Adrenal gland (tissue), 12 donors: ENCODE data around the gene NOVA2. TPM values are rescaled to one million over a fixed set of nuclear protein-coding genes. Genes with fewer than 3 reads are reported as not detected.
A peak's percentile ranks its signal among the peaks of the same experiment; 100 is the strongest.

Experiments used
- DNase-seq, 7 donors: peaks; one replicate each; pipeline ENCODE4 v3.0.0-alpha.2; 2019 to 2020
- H3K27ac ChIP-seq, 5 donors: fragments of 200-600 bp; sonication (generic) in 4 of 5; 1 replicate in 3 of 5; 2 replicates in 2 of 5; pipeline versions ENCODE4 v1.5.1 to v1.8.0; 2016 to 2020; ENCODE audit warnings: mild to moderate bottlenecking in 1 of 5
- H3K27me3 ChIP-seq: fragments of 200-600 bp; 2 replicates; pipeline ENCODE4 v1.8.0; 2021
- H3K36me3 ChIP-seq, 2 donors: fragments of 200-600 bp; replicated peaks in 1 of 2; 1 replicate in 1 of 2; 2 replicates in 1 of 2; pipeline versions ENCODE4 v1.5.1 to v1.8.0; 2018 to 2022
- H3K4me1 ChIP-seq, 2 donors: fragments of 200-600 bp; replicated peaks in 1 of 2; 1 replicate in 1 of 2; 2 replicates in 1 of 2; pipeline versions ENCODE4 v1.5.1 to v1.8.0; 2018 to 2021
- H3K4me3 ChIP-seq, 4 donors: fragments of 200-600 bp; sonication (generic) in 3 of 4; one replicate each; pipeline ENCODE4 v1.5.1; 2016 to 2018
- H3K9me3 ChIP-seq, 3 donors: fragments of 200-600 bp; sonication (generic) in 1 of 3; replicated peaks in 1 of 3; 1 replicate in 2 of 3; 2 replicates in 1 of 3; pipeline versions ENCODE4 v1.5.1 to v1.8.0; 2016 to 2021
- CTCF ChIP-seq, 6 experiments: fragments of 450-650 bp in 4 of 6; fragments of 200-600 bp in 2 of 6; sonication (generic) in 1 of 6; IDR thresholded peaks; 1 replicate in 5 of 6; 2 replicates in 1 of 6; pipeline versions ENCODE4 v1.5.1 to v1.8.0; 2016 to 2021; ENCODE audit warnings: antibody characterized with exemption in 6 of 6, mild to moderate bottlenecking in 2 of 6, moderate library complexity in 1 of 6
- POLR2A ChIP-seq, 2 donors: fragments of 450-650 bp; IDR thresholded peaks; one replicate each; pipeline ENCODE4 v1.6.1; 2017; ENCODE audit warnings: antibody characterized with exemption in 2 of 2, mild to moderate bottlenecking in 2 of 2, moderate library complexity in 1 of 2
- WGBS, 4 donors: extraction: QIAGEN DNeasy Blood & Tissue Kit in 2 of 4; methylation state at CpG; one replicate each; pipeline versions ENCODE4 v1.1.5 to v1.1.7; 2013 to 2017; 5-methylcytosine and 5-hydroxymethylcytosine counted together
- intact Hi-C, 2 donors: fragments of 100-400 bp; cut with DNase I; formaldehyde crosslinking; loops; one replicate each; pipeline versions ENCODE4 v1.14.1 to v1.15.0; 2022 to 2023
- polyA plus RNA-seq, 3 donors: library from polyadenylated mRNA; stranded (reverse); fragments of 200-250 nt in 2 of 3; fragments of 350-450 nt in 1 of 3; fragmentation: Illumina TruSeq in 1 of 3; extraction: RNeasy Lipid Tissue Mini Kit (QIAGEN cat#74804) in 1 of 3; gene quantifications; one replicate each; pipeline ENCODE4 v1.2.3, GENCODE V29; 2013 to 2014
- total RNA-seq, 9 donors: library from RNA; depleted of rRNA in 4 of 9; stranded (reverse); fragments of >200 nt in 4 of 9; fragments of 120-200 nt in 1 of 9; fragmentation: NEBNext Ultra II Directional in 1 of 9; extraction: Animal tissue kit (Norgen Biotek cat#: 25700) in 1 of 9; gene quantifications; one replicate each; pipeline versions ENCODE4 v1.1.0 to v1.2.4, GENCODE V29; 2013 to 2023
- donor health status: healthy with polysubstance abuse.
- donor health status: Bipolar disorder and iron deficiency.
- donor health status: DM: yes; HTN: yes; CAD: no.
- donor health status: DM: no; HTN: no; CAD: no.
- donor health status: DM: no; HTN: no; CAD: no.
- donor health status: DM: yes; HTN: yes; CAD: no.

Gene NOVA2
- total and polyA plus RNA-seq, 12 donors: 0.54 to 10.8 (median 2.4) TPM

GRCh38 chr19:46017874-46018675 is 44.4 kb upstream of the NOVA2 start:
- intact Hi-C loops: no loop called here
- no peaks in the 10 kb centered on the region for H3K9me3 ChIP-seq
- TF ChIP-seq POLR2A (IDR thresholded peaks at IDR 0.05): no peak
- no peak for TF ChIP-seq CTCF (IDR thresholded peaks at IDR 0.05)
- no peak overlapping the region for H3K27ac ChIP-seq
- no peak overlapping the region for H3K4me3 ChIP-seq
- DNase-seq: no peak
- peaks cover 7 to 11% of the 10 kb centered on the region in 2 donors for H3K4me1 ChIP-seq
- H3K27me3 ChIP-seq: peaks cover 19% of the 10 kb centered on the region
- 89 to 96% (median 94%) methylated on average over 7 to 15 of the region's 15 CpGs for WGBS, 4 donors
- no peaks in the 10 kb centered on the region for H3K36me3 ChIP-seq

- TF ChIP-seq CTCF (IDR thresholded peaks at IDR 0.05) (peak in 1 of 6 experiments; percentile 12), POLR2A (IDR thresholded peaks at IDR 0.05) (no peak)
- Histone ChIP-seq H3K27ac (no peak overlapping the region), H3K27me3 (peaks cover 9% of the 10 kb centered on the region), H3K9me3 (no peaks in the 10 kb centered on the region), H3K4me3 (no peak overlapping the region), H3K4me1 (peaks cover 7 to 11% of the 10 kb centered on the region in 2 donors), H3K36me3 (no peaks in the 10 kb centered on the region)
- peak in 1 of 7 donors; percentile 29 for DNase-seq
- 37 to 49% (median 46%) methylated on average over 5 to 7 of the region's 7 CpGs for WGBS, 4 donors
- intact Hi-C loops: no loop called here
Measured at GRCh38 chr19:46017095-46017429, 43.4 kb upstream of the NOVA2 start.

- H3K27me3 ChIP-seq: peaks cover 4% of the 10 kb centered on the region
- intact Hi-C loops: no loop called here
Measured at GRCh38 chr19:46016426-46017094, 42.9 kb upstream of the NOVA2 start.

More at GRCh38 chr19:46016426-46017094, 42.9 kb upstream of the NOVA2 start:
- peak; percentile 70 to 88 (median 82) for DNase-seq
- Histone ChIP-seq H3K36me3 (no peaks in the 10 kb centered on the region), H3K9me3 (no peaks in the 10 kb centered on the region), H3K4me1 (peaks cover 7 to 11% of the 10 kb centered on the region in 2 donors), H3K27ac (no peak overlapping the region), H3K4me3 (peak overlapping the region in 3 of 4 donors; percentile 30 to 99 (median 77))
- TF ChIP-seq POLR2A (IDR thresholded peaks at IDR 0.05): no peak
- TF ChIP-seq CTCF (IDR thresholded peaks at IDR 0.05): peak; percentile 39 to 89 (median 64)
- 1 to 2% (median 2%) methylated on average over 22 to 48 of the region's 48 CpGs for WGBS, 4 donors
